GM23248 (cell line): Measurements from ENCODE around the gene CDH6. TPM values are rescaled to one million over a fixed set of nuclear protein-coding genes. Genes with fewer than 3 reads are reported as not detected.

Source experiments
- DNase-seq: peaks from one replicate; pipeline ENCODE4 v3.0.0-alpha.2; 2015
- H2AFZ ChIP-seq: fragments of 200-600 bp; sonication (generic); 2 replicates; pipeline ENCODE4 v1.6.1; 2016; ENCODE audit warnings: antibody characterized with exemption
- H3F3A ChIP-seq: fragments of 200-600 bp; sonication (generic); 2 replicates; pipeline ENCODE4 v1.6.1; 2016; ENCODE audit warnings: mild to moderate bottlenecking, antibody characterized with exemption, mixed run types; ENCODE audit not compliant: insufficient read depth
- H3K27ac ChIP-seq: fragments of 200-600 bp; sonication (generic); 2 replicates; pipeline ENCODE4 v1.5.1; 2016; ENCODE audit warnings: mild to moderate bottlenecking
- H3K27me3 ChIP-seq: fragments of 200-600 bp; sonication (generic); replicated peaks from 2 replicates; pipeline ENCODE4 v1.6.1; 2016; ENCODE audit warnings: mild to moderate bottlenecking; ENCODE audit not compliant: insufficient read depth
- H3K36me3 ChIP-seq: fragments of 200-600 bp; sonication (generic); 2 replicates; pipeline ENCODE4 v1.6.1; 2016; ENCODE audit warnings: low read depth, mild to moderate bottlenecking
- H3K4me1 ChIP-seq: fragments of 200-600 bp; sonication (generic); 2 replicates; pipeline ENCODE4 v1.6.1; 2016; ENCODE audit warnings: mild to moderate bottlenecking; ENCODE audit not compliant: insufficient read depth
- H3K4me2 ChIP-seq: fragments of 200-600 bp; sonication (generic); one replicate; pipeline ENCODE4 v1.6.1; 2016; ENCODE audit warnings: mild to moderate bottlenecking; ENCODE audit not compliant: unreplicated experiment
- H3K4me3 ChIP-seq: fragments of 200-600 bp; sonication (generic); 2 replicates; pipeline ENCODE4 v1.5.1; 2016; ENCODE audit warnings: mild to moderate bottlenecking
- H3K79me2 ChIP-seq: fragments of 200-600 bp; sonication (generic); 2 replicates; pipeline ENCODE4 v1.6.1; 2016; ENCODE audit warnings: mild to moderate bottlenecking; ENCODE audit not compliant: insufficient read depth
- H3K9ac ChIP-seq: fragments of 200-600 bp; sonication (generic); 2 replicates; pipeline ENCODE4 v1.6.1; 2016; ENCODE audit warnings: mild to moderate bottlenecking
- H3K9me2 ChIP-seq: fragments of 200-600 bp; sonication (generic); 2 replicates; pipeline ENCODE4 v1.6.1; 2016; ENCODE audit warnings: mixed run types, mild to moderate bottlenecking, moderate library complexity; ENCODE audit not compliant: insufficient read depth
- H3K9me3 ChIP-seq: fragments of 200-600 bp; sonication (generic); one replicate; pipeline ENCODE4 v1.6.1; 2017; ENCODE audit warnings: low read depth
- H4K20me1 ChIP-seq: fragments of 200-600 bp; sonication (generic); 2 replicates; pipeline ENCODE4 v1.6.0; 2016; ENCODE audit not compliant: insufficient read depth
- EZH2 ChIP-seq: fragments of 200-600 bp; sonication (generic); IDR thresholded peaks from 2 replicates; pipeline ENCODE4 v1.6.1; 2018; ENCODE audit warnings: antibody characterized with exemption, mild to moderate bottlenecking; ENCODE audit not compliant: insufficient read depth, poor library complexity, severe bottlenecking
- EZH2phosphoT487 ChIP-seq: fragments of 200-600 bp; sonication (generic); IDR thresholded peaks from 2 replicates; pipeline ENCODE4 v1.6.1; 2018; ENCODE audit warnings: antibody characterized with exemption, moderate library complexity, mild to moderate bottlenecking, low read depth; ENCODE audit not compliant: insufficient read depth
- WGBS, 2 experiments: methylation state at CpG; one replicate each; pipeline ENCODE4 v1.1.6; 2015 to 2017; ENCODE audit warnings: low lambda C conversion rate in 2 of 2, low coverage in 1 of 2; ENCODE audit errors: missing lambda C conversion rate in 2 of 2; 5-methylcytosine and 5-hydroxymethylcytosine counted together
- in situ Hi-C: fragments of 300-500 bp; cut with MboI; formaldehyde crosslinking; loops from 2 replicates; pipeline ENCODE4 v1.15.0; 2020
- polyA plus RNA-seq: library from polyadenylated mRNA; unstranded; fragments of >200 nt; fragmentation: Nextera tagmentation; extraction: Ambion mirVana; gene quantifications from 2 replicates; pipeline ENCODE4 v1.2.1, GENCODE V29; 2016
- total RNA-seq: library from RNA; depleted of rRNA; stranded (reverse); fragments of >200 nt; shearing (Covaris generic); gene quantifications from 2 replicates; pipeline ENCODE4 v1.2.3, GENCODE V29; 2014

CDH6 gene
- total and polyA plus RNA-seq, 2 experiments from 2014 or later, result 4.1 to 7.2 TPM

DNA sequence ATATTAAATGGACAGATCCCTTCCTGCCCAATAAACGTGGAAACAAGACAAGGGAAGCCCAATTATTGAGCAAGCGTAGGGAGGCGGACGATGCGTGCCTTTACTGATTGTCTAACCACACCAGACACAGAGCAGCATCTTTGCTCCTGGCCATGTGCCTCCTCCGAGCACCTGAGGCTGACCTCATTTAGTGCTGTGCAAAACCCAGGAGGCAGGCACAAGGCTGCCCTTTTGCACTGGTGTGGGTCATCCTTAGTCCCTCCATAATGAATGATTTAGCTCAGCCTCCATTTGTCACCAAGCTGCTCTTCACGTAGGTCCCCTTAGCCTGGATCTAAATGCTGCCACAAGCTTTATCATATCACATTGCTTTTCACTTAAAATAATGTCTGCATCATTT is 24.1 kb upstream of the CDH6 start:
- no peak overlapping the region for H3K27ac ChIP-seq
- no peak overlapping the region for H3K4me3 ChIP-seq
- no peaks in the 10 kb centered on the region for H3K27me3 ChIP-seq
- H3K79me2 ChIP-seq, result no peaks in the 10 kb centered on the region
- no peaks in the 10 kb centered on the region for H3K36me3 ChIP-seq
- no peaks in the 10 kb centered on the region for H3F3A ChIP-seq
- H3K4me1 ChIP-seq, result no peaks in the 10 kb centered on the region
- no peaks in the 10 kb centered on the region for H4K20me1 ChIP-seq
- DNase-seq, result no peak
- in situ Hi-C loops, result no loop called here
- WGBS, 2 experiments, result 66 to 76% methylated on average over 7 of the region's 7 CpGs
- no peak overlapping the region for H2AFZ ChIP-seq
- H3K4me2 ChIP-seq, result no peak overlapping the region
- no peak overlapping the region for H3K9ac ChIP-seq
- no peaks in the 10 kb centered on the region for H3K9me3 ChIP-seq
- TF ChIP-seq EZH2, result no peak
- TF ChIP-seq EZH2phosphoT487, result no peak
- H3K9me2 ChIP-seq, result no peaks in the 10 kb centered on the region

DNA sequence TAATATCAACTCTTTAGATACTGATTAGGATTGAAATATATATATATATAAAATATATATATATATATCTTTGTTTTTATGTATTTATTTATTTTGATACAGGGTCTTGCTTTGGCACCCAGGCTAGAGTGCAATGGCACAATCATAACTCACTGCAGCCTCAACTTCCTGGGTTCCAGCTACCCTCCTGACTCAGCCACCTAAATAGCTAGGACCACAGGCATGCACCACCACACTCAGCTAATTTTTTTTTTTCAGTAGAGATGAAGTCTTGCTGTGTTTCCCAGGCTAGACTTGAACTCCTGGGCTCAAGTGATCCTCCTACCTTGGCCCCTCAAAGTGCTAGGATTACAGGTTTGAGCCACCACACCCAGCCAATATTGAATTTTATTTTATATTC is 20.6 kb upstream of the CDH6 start:
- no peaks in the 10 kb centered on the region for H3K9me2 ChIP-seq
- H3K9me3 ChIP-seq, result no peaks in the 10 kb centered on the region
- H3F3A ChIP-seq, result no peaks in the 10 kb centered on the region
- in situ Hi-C loops, result no loop called here
- H3K27ac ChIP-seq, result no peak overlapping the region
- TF ChIP-seq EZH2phosphoT487 (no peak), EZH2 (no peak)
- no peaks in the 10 kb centered on the region for H3K4me1 ChIP-seq
- H3K4me3 ChIP-seq, result no peak overlapping the region
- no peak overlapping the region for H3K4me2 ChIP-seq
- no peaks in the 10 kb centered on the region for H3K79me2 ChIP-seq
- no peaks in the 10 kb centered on the region for H4K20me1 ChIP-seq
- H3K9ac ChIP-seq, result no peak overlapping the region
- no peaks in the 10 kb centered on the region for H3K27me3 ChIP-seq
- peak; percentile 7 for DNase-seq
- no peaks in the 10 kb centered on the region for H3K36me3 ChIP-seq
- H2AFZ ChIP-seq, result no peak overlapping the region

DNA sequence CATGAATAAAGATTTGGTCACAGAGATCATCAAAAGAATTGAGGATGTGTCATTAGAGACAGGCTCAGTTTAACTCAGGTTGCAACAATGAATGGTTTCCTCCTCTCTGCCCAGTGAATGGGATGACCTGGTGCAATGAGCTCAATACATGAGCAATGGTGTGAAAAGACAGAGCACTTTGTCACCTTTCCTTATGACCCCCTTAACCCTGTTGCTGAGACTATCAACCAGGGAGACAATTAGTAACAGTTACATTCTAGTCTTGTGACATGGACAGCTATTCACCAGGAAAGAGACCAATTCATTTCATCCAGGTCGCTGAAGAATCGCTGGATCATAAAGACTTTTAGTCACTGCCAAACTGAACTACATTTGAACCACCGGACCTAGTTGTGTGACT is 19.9 kb upstream of the CDH6 start:
- Histone ChIP-seq H3K4me2 (no peak overlapping the region), H3K36me3 (no peaks in the 10 kb centered on the region), H3K9ac (no peak overlapping the region), H3F3A (no peaks in the 10 kb centered on the region), H3K79me2 (no peaks in the 10 kb centered on the region), H3K27me3 (no peaks in the 10 kb centered on the region), H3K9me2 (no peaks in the 10 kb centered on the region), H3K4me1 (no peaks in the 10 kb centered on the region), H3K9me3 (no peaks in the 10 kb centered on the region), H3K4me3 (no peak overlapping the region), H2AFZ (no peak overlapping the region), H4K20me1 (no peaks in the 10 kb centered on the region), H3K27ac (no peak overlapping the region)
- in situ Hi-C loops, result no loop called here
- TF ChIP-seq EZH2phosphoT487, result no peak
- TF ChIP-seq EZH2, result no peak
- DNase-seq, result no peak
- WGBS, 2 experiments, result 81 to 91% methylated on average over 3 of the region's 3 CpGs

DNA sequence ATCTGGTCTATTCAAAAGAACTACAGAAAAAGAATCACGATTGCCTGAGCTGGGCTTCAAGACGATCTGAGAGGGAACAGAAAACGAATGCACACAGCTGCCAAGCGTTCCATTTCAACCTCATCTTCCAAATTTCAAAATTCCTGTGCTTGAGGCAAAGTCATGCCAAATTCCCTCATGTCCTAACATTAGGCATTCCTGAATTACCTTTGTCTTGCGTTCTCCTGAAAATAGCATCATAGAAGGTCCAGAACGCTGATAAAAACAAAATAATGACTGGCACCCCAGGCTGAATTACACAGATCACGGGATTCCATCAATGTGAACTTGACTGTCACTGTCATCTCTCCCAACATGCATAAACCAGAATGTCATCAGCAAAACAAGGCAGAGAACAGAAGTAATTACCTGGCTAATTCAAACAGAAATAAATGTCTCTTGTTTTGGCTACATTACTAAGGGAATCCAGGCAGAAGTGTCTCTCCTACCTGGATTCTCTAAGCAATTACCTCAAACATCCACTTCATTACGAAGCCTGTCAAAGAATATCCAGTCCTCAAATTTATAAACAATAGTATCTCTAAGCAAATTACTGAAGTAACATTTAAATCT is 12.0 kb upstream of the CDH6 start:
- DNase-seq, result no peak
- no peaks in the 10 kb centered on the region for H3K27me3 ChIP-seq
- no peak overlapping the region for H3K27ac ChIP-seq
- H3K9me2 ChIP-seq, result no peaks in the 10 kb centered on the region
- TF ChIP-seq EZH2 (no peak), EZH2phosphoT487 (no peak)
- no peak overlapping the region for H3K4me2 ChIP-seq
- H3K79me2 ChIP-seq, result no peaks in the 10 kb centered on the region
- no peaks in the 10 kb centered on the region for H3F3A ChIP-seq
- H3K36me3 ChIP-seq, result no peaks in the 10 kb centered on the region
- WGBS, 2 experiments, result 73 to 78% methylated on average over 8 of the region's 8 CpGs
- H3K4me1 ChIP-seq, result no peaks in the 10 kb centered on the region
- H3K4me3 ChIP-seq, result no peak overlapping the region
- no peaks in the 10 kb centered on the region for H4K20me1 ChIP-seq
- no peak overlapping the region for H3K9ac ChIP-seq
- no peaks in the 10 kb centered on the region for H3K9me3 ChIP-seq
- in situ Hi-C loops, result no loop called here
- H2AFZ ChIP-seq, result no peak overlapping the region

DNA sequence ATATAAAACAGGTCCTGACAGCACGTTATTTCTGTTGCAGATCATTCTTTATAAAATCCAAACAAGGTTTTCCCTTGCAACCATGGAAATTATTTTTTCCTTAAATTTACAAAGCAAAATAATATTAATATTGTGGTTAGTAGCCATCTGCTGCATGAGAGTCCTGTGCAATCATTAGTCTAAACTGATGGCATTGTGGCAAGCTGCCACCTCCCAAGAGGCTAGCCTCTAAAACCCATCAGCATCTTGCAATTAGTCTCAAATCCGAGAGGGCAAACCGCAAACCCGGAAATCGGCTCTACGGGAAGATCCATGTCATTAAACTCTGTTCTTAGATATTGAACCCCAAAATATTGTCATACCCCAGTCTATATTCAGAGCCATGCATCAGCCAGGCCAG is 11.3 kb upstream of the CDH6 start:
- no peak for DNase-seq
- no peaks in the 10 kb centered on the region for H3K9me3 ChIP-seq
- in situ Hi-C loops, result no loop called here
- H3K27ac ChIP-seq, result no peak overlapping the region
- no peaks in the 10 kb centered on the region for H3F3A ChIP-seq
- no peaks in the 10 kb centered on the region for H3K4me1 ChIP-seq
- no peaks in the 10 kb centered on the region for H3K36me3 ChIP-seq
- no peaks in the 10 kb centered on the region for H3K27me3 ChIP-seq
- no peak overlapping the region for H3K4me3 ChIP-seq
- WGBS, 2 experiments, result 80 to 90% methylated on average over 6 of the region's 6 CpGs
- no peaks in the 10 kb centered on the region for H3K79me2 ChIP-seq
- no peaks in the 10 kb centered on the region for H3K9me2 ChIP-seq
- no peak overlapping the region for H3K4me2 ChIP-seq
- no peak overlapping the region for H3K9ac ChIP-seq
- H2AFZ ChIP-seq, result no peak overlapping the region
- no peaks in the 10 kb centered on the region for H4K20me1 ChIP-seq
- TF ChIP-seq EZH2phosphoT487, result no peak
